Osteocyte (in vitro differentiated cells): ENCODE data around the gene CST9. TPM values are rescaled to one million over a fixed set of nuclear protein-coding genes. Genes with fewer than 3 reads are reported as not detected.

Experiments used
- DNase-seq: peaks from one replicate; pipeline ENCODE4 v3.0.0; 2021; ENCODE audit warnings: mixed read lengths; ENCODE audit not compliant: unreplicated experiment; ENCODE audit errors: extremely low spot score
- H3K27ac Mint-ChIP-seq: one replicate; pipeline ENCODE4 v1.8.0; 2021; ENCODE audit warnings: mild to moderate bottlenecking, mixed read lengths; ENCODE audit not compliant: unreplicated experiment
- H3K27me3 Mint-ChIP-seq: one replicate; pipeline ENCODE4 v1.8.0; 2021; ENCODE audit warnings: mixed read lengths; ENCODE audit not compliant: unreplicated experiment
- H3K36me3 Mint-ChIP-seq: one replicate; pipeline ENCODE4 v1.8.0; 2021; ENCODE audit warnings: mixed read lengths; ENCODE audit not compliant: unreplicated experiment
- H3K4me1 Mint-ChIP-seq: one replicate; pipeline ENCODE4 v1.8.0; 2021; ENCODE audit warnings: mixed read lengths; ENCODE audit not compliant: unreplicated experiment
- H3K4me3 Mint-ChIP-seq: one replicate; pipeline ENCODE4 v1.8.0; 2021; ENCODE audit warnings: mild to moderate bottlenecking, moderate library complexity, mixed read lengths; ENCODE audit not compliant: unreplicated experiment
- H3K9me3 Mint-ChIP-seq: one replicate; pipeline ENCODE4 v1.8.0; 2021; ENCODE audit warnings: mixed read lengths; ENCODE audit not compliant: unreplicated experiment
- CTCF ChIP-seq: fragments of 200-600 bp; sonication (generic); IDR thresholded peaks from 2 replicates; pipeline ENCODE4 v1.5.0; 2021; ENCODE audit warnings: antibody characterized with exemption, mild to moderate bottlenecking, moderate library complexity
- total RNA-seq: library from RNA; stranded (reverse); gene quantifications from 2 replicates; pipeline ENCODE4 v1.2.1, GENCODE V29; 2021

The CST9 gene
- total RNA-seq, 1 donor from 2014 or later = not detected

GRCh38 chr20:23602241-23602640 is 3.5 kb downstream of the CST9 start:
- Mint-ChIP-seq H3K4me3 (no peak overlapping the region), H3K9me3 (no peaks in the 10 kb centered on the region), H3K4me1 (peaks cover 21% of the 10 kb centered on the region), H3K36me3 (no peaks in the 10 kb centered on the region), H3K27me3 (peaks cover 30% of the 10 kb centered on the region), H3K27ac (no peak overlapping the region)
- no peak for DNase-seq
- no peak for TF ChIP-seq CTCF

- DNase-seq = no peak
- Mint-ChIP-seq H3K4me3 (no peak overlapping the region), H3K36me3 (no peaks in the 10 kb centered on the region), H3K9me3 (no peaks in the 10 kb centered on the region), H3K27ac (no peak overlapping the region), H3K27me3 (peaks cover 35% of the 10 kb centered on the region), H3K4me1 (peaks cover 20% of the 10 kb centered on the region)
- TF ChIP-seq CTCF = no peak
Measured at GRCh38 chr20:23601715-23602114, 4.0 kb downstream of the CST9 start.

GRCh38 chr20:23598481-23598880 is 7.2 kb downstream of the CST9 start:
- Mint-ChIP-seq H3K9me3 (no peaks in the 10 kb centered on the region), H3K27me3 (peaks cover 40% of the 10 kb centered on the region), H3K27ac (no peak overlapping the region), H3K36me3 (no peaks in the 10 kb centered on the region), H3K4me1 (peaks cover 9% of the 10 kb centered on the region), H3K4me3 (no peak overlapping the region)
- TF ChIP-seq CTCF = no peak
- DNase-seq = no peak

- no peaks in the 10 kb centered on the region for H3K36me3 Mint-ChIP-seq
- no peaks in the 10 kb centered on the region for H3K9me3 Mint-ChIP-seq
- no peak for TF ChIP-seq CTCF
- H3K27ac Mint-ChIP-seq = no peak overlapping the region
- H3K27me3 Mint-ChIP-seq = peaks cover 40% of the 10 kb centered on the region
- H3K4me1 Mint-ChIP-seq = peaks cover 1% of the 10 kb centered on the region
- DNase-seq = no peak
- H3K4me3 Mint-ChIP-seq = no peak overlapping the region
Measured at GRCh38 chr20:23596579-23597250, 9.0 kb downstream of the CST9 start.

- Mint-ChIP-seq H3K4me1 (no peaks in the 10 kb centered on the region), H3K27me3 (peaks cover 40% of the 10 kb centered on the region), H3K27ac (no peak overlapping the region), H3K9me3 (no peaks in the 10 kb centered on the region), H3K36me3 (no peaks in the 10 kb centered on the region), H3K4me3 (no peak overlapping the region)
- no peak for DNase-seq
- TF ChIP-seq CTCF = no peak
Measured at GRCh38 chr20:23595941-23596340, 9.8 kb downstream of the CST9 start.
